ENCODE data around the gene SLC30A10. TPM values are rescaled to one million over a fixed set of nuclear protein-coding genes. Genes with fewer than 3 reads are reported as not detected.

The SLC30A10 gene
- total RNA-seq, 1 experiment from 2014 or later, result 0.26 TPM

GRCh38 chr1:219945795-219946194 is 17.4 kb upstream of the SLC30A10 start:
- H3K4me1 Mint-ChIP-seq, result no peaks in the 10 kb centered on the region
- ChIA-PET CTCF (no interaction called here), POLR2A (no interaction called here)
- TF ChIP-seq ESRRA (CRISPR knock-in tag; IDR thresholded peaks at IDR 0.05; ENCODE audit: borderline replicate concordance) (no peak), NR1H2 (CRISPR knock-in tag; IDR thresholded peaks at IDR 0.05) (no peak), TP53 (CRISPR knock-in tag; IDR thresholded peaks at IDR 0.05) (no peak), CDX4 (CRISPR knock-in tag; IDR thresholded peaks at IDR 0.05; ENCODE audit: borderline replicate concordance) (no peak), ZNF512 (CRISPR knock-in tag; IDR thresholded peaks at IDR 0.05; ENCODE audit: borderline replicate concordance) (no peak), HMGA2 (CRISPR knock-in tag; IDR thresholded peaks at IDR 0.05) (no peak)
- no peak overlapping the region for H3K4me3 Mint-ChIP-seq
- H3K9me3 Mint-ChIP-seq, result peaks cover 5% of the 10 kb centered on the region
- ATAC-seq, result no peak
- no peaks in the 10 kb centered on the region for H3K36me3 Mint-ChIP-seq
- H3K27me3 Mint-ChIP-seq (ENCODE audit: low read depth), result no peaks in the 10 kb centered on the region
- H3K27ac Mint-ChIP-seq, result no peak overlapping the region
- DNase-seq (ENCODE audit: low spot score), result no peak

- H3K36me3 Mint-ChIP-seq, result no peaks in the 10 kb centered on the region
- no peak overlapping the region for H3K27ac Mint-ChIP-seq
- H3K27me3 Mint-ChIP-seq (ENCODE audit: low read depth), result no peaks in the 10 kb centered on the region; the same call in none of the 2 replicates
- no peak overlapping the region for H3K4me3 Mint-ChIP-seq
- ATAC-seq, result no peak
- POLR2A ChIA-PET, result no interaction called here
- DNase-seq (ENCODE audit: low spot score), result no peak
- no peaks in the 10 kb centered on the region for H3K4me1 Mint-ChIP-seq
- no peak for TF ChIP-seq ZNF281 (CRISPR knock-in tag; IDR thresholded peaks at IDR 0.05)
- TF ChIP-seq RELA (CRISPR knock-in tag; IDR thresholded peaks at IDR 0.05; ENCODE audit: borderline replicate concordance), result no peak
- no peak for TF ChIP-seq IRF1 (CRISPR knock-in tag; IDR thresholded peaks at IDR 0.05)
- no peak for TF ChIP-seq E2F4 (CRISPR knock-in tag; IDR thresholded peaks at IDR 0.05; ENCODE audit: borderline replicate concordance, low read depth)
- TF ChIP-seq USF1 (CRISPR knock-in tag; IDR thresholded peaks at IDR 0.05), result no peak
- no peak for TF ChIP-seq ATF1 (CRISPR knock-in tag; IDR thresholded peaks at IDR 0.05)
- TF ChIP-seq CREB1 (CRISPR knock-in tag; IDR thresholded peaks at IDR 0.05), result no peak
- no peak for TF ChIP-seq FOXP1 (CRISPR knock-in tag; IDR thresholded peaks at IDR 0.05; ENCODE audit: borderline replicate concordance)
- no peak for TF ChIP-seq ATF3 (CRISPR knock-in tag; conservative IDR thresholded peaks at IDR 0.05)
- TF ChIP-seq FOXP4 (CRISPR knock-in tag; IDR thresholded peaks at IDR 0.05), result no peak
- TF ChIP-seq FOXK1 (CRISPR knock-in tag; IDR thresholded peaks at IDR 0.05), result no peak
- no peak for TF ChIP-seq SOX15 (CRISPR knock-in tag; IDR thresholded peaks at IDR 0.05)
- H3K9me3 Mint-ChIP-seq, result peaks cover 5% of the 10 kb centered on the region
- CTCF ChIA-PET, result no interaction called here
Observed at GRCh38 chr1:219941179-219942118, 13.1 kb upstream of the SLC30A10 start.

All from WTC11 (cell line).